T-helper 2 cell (primary cell): ENCODE data around the gene WDR4.
"Not testable (repeated sequence)": the region's sequence is repeated elsewhere in the genome, so short reads cannot be mapped to it uniquely, and the experiment has no call there.

ENCODE experiments used
- DNase-seq, 5 experiments: peaks; one replicate each; pipeline versions ENCODE4 v3.0.0 to v3.0.0-alpha.2; 2012 to 2022

The WDR4 gene

GRCh38 chr21:42878678-42878992, 704 bp downstream of the WDR4 start:
- DNase-seq, result no peak

- not testable (repeated sequence) for DNase-seq
Observed at GRCh38 chr21:42875811-42876210, 3.5 kb downstream of the WDR4 start.

GRCh38 chr21:42873096-42873495, 6.2 kb downstream of the WDR4 start:
- no peak for DNase-seq

GRCh38 chr21:42868196-42868595, 11.1 kb downstream of the WDR4 start:
- DNase-seq, result no peak

GRCh38 chr21:42865776-42866160, 13.6 kb downstream of the WDR4 start:
- no peak for DNase-seq

GRCh38 chr21:42864815-42865775, 14.2 kb downstream of the WDR4 start:
- DNase-seq, result no peak

GRCh38 chr21:42864286-42864685, 15.1 kb downstream of the WDR4 start:
- no peak for DNase-seq

- no peak for DNase-seq
Observed at GRCh38 chr21:42863504-42863870, 15.9 kb downstream of the WDR4 start.

- DNase-seq, result no peak
Observed at GRCh38 chr21:42862774-42863503, 16.4 kb downstream of the WDR4 start.

- no peak for DNase-seq
Observed at GRCh38 chr21:42861848-42862400, 17.4 kb downstream of the WDR4 start.

GRCh38 chr21:42861311-42861847, 18.0 kb downstream of the WDR4 start:
- no peak for DNase-seq

GRCh38 chr21:42860345-42860744, 19.0 kb downstream of the WDR4 start:
- DNase-seq, result no peak

- no peak for DNase-seq
Observed at GRCh38 chr21:42859891-42860230, 19.5 kb downstream of the WDR4 start.

- no peak for DNase-seq
Observed at GRCh38 chr21:42858957-42859890, 20.1 kb downstream of the WDR4 start.

GRCh38 chr21:42858185-42858847, 21.0 kb downstream of the WDR4 start:
- DNase-seq, result no peak

GRCh38 chr21:42857216-42857615, 22.1 kb downstream of the WDR4 start:
- no peak for DNase-seq

GRCh38 chr21:42855937-42856335, 23.4 kb downstream of the WDR4 start:
- no peak for DNase-seq

GRCh38 chr21:42855171-42855936, 24.0 kb downstream of the WDR4 start:
- DNase-seq, result no peak

GRCh38 chr21:42854246-42855010, 24.9 kb downstream of the WDR4 start:
- no peak for DNase-seq

- no peak for DNase-seq
Observed at GRCh38 chr21:42853621-42854020, 25.7 kb downstream of the WDR4 start.
